OCI-LY1 (cell line): ENCODE measurements around the gene APBA3.

Source experiments
- H2AFZ ChIP-seq: fragments of 200-600 bp; sonication (generic), shearing (Covaris generic); 2 replicates; pipeline ENCODE4 v1.6.0; 2014; ENCODE audit warnings: antibody characterized with exemption, mild to moderate bottlenecking, low read length
- H3F3A ChIP-seq: fragments of 200-600 bp; sonication (generic), shearing (Covaris generic); 2 replicates; pipeline ENCODE4 v1.6.0; 2014; ENCODE audit warnings: mild to moderate bottlenecking, antibody characterized with exemption, low read length, moderate library complexity; ENCODE audit not compliant: insufficient read depth
- H3K27ac ChIP-seq: fragments of 200-600 bp; sonication (generic); 2 replicates; pipeline ENCODE4 v1.5.1; 2014; ENCODE audit warnings: low read length, mixed run types, mild to moderate bottlenecking, low read depth; ENCODE audit not compliant: poor library complexity, severe bottlenecking
- H3K27me3 ChIP-seq: fragments of 200-600 bp; sonication (generic); 2 replicates; pipeline ENCODE4 v1.6.0; 2014; ENCODE audit warnings: antibody characterized with exemption, mild to moderate bottlenecking, low read length, moderate library complexity; ENCODE audit not compliant: insufficient read depth
- H3K36me3 ChIP-seq: fragments of 200-600 bp; sonication (generic); 2 replicates; pipeline ENCODE4 v1.6.1; 2014; ENCODE audit warnings: mild to moderate bottlenecking, antibody characterized with exemption, low read length, moderate library complexity, mixed read lengths; ENCODE audit not compliant: insufficient read depth
- H3K4me1 ChIP-seq: fragments of 200-600 bp; sonication (generic); 2 replicates; pipeline ENCODE4 v1.5.1; 2014; ENCODE audit warnings: mild to moderate bottlenecking, low read length, moderate library complexity; ENCODE audit not compliant: insufficient read depth, severe bottlenecking
- H3K4me2 ChIP-seq: fragments of 200-600 bp; sonication (generic), shearing (Covaris generic); 2 replicates; pipeline ENCODE4 v1.6.1; 2014; ENCODE audit warnings: low read length
- H3K4me3 ChIP-seq: fragments of 200-600 bp; sonication (generic); 2 replicates; pipeline ENCODE4 v1.5.1; 2014; ENCODE audit warnings: low read length, low read depth, mild to moderate bottlenecking, mixed read lengths; ENCODE audit not compliant: poor library complexity, severe bottlenecking
- H3K79me2 ChIP-seq: fragments of 200-600 bp; shearing (Covaris generic); 2 replicates; pipeline ENCODE4 v1.6.1; 2016; ENCODE audit warnings: mixed run types, low read length, mixed read lengths; ENCODE audit not compliant: insufficient read depth
- H3K9ac ChIP-seq: fragments of 200-600 bp; sonication (generic), shearing (Covaris generic); 2 replicates; pipeline ENCODE4 v1.6.1; 2014; ENCODE audit warnings: mild to moderate bottlenecking, low read length, mixed read lengths
- H3K9me2 ChIP-seq: fragments of 200-600 bp; sonication (generic), shearing (Covaris generic); 2 replicates; pipeline ENCODE4 v1.6.1; 2014; ENCODE audit warnings: low read depth, mild to moderate bottlenecking, low read length, mixed read lengths
- H3K9me3 ChIP-seq: fragments of 200-600 bp; shearing (Covaris generic); 2 replicates; pipeline ENCODE4 v1.6.1; 2014; ENCODE audit warnings: low read length, mixed read lengths
- H4K20me1 ChIP-seq: fragments of 200-600 bp; sonication (generic), shearing (Covaris generic); 2 replicates; pipeline ENCODE4 v1.6.0; 2016; ENCODE audit warnings: mild to moderate bottlenecking, low read length; ENCODE audit not compliant: insufficient read depth
- EZH2 ChIP-seq: fragments of 200-600 bp; sonication (generic), shearing (Covaris generic); IDR thresholded peaks from 2 replicates; pipeline ENCODE4 v1.8.0; 2017; ENCODE audit warnings: borderline replicate concordance, mixed run types, mild to moderate bottlenecking, antibody characterized with exemption, low read length, moderate library complexity, mixed read lengths
- TF ChIP-seq, protein P1 (sequence below): fragments of 200-600 bp; sonication (generic), shearing (Covaris generic); IDR thresholded peaks from 2 replicates; pipeline ENCODE4 v1.5.1; 2017; ENCODE audit warnings: mild to moderate bottlenecking, antibody characterized with exemption, low read length, moderate library complexity, mixed read lengths

The APBA3 gene

DNA sequence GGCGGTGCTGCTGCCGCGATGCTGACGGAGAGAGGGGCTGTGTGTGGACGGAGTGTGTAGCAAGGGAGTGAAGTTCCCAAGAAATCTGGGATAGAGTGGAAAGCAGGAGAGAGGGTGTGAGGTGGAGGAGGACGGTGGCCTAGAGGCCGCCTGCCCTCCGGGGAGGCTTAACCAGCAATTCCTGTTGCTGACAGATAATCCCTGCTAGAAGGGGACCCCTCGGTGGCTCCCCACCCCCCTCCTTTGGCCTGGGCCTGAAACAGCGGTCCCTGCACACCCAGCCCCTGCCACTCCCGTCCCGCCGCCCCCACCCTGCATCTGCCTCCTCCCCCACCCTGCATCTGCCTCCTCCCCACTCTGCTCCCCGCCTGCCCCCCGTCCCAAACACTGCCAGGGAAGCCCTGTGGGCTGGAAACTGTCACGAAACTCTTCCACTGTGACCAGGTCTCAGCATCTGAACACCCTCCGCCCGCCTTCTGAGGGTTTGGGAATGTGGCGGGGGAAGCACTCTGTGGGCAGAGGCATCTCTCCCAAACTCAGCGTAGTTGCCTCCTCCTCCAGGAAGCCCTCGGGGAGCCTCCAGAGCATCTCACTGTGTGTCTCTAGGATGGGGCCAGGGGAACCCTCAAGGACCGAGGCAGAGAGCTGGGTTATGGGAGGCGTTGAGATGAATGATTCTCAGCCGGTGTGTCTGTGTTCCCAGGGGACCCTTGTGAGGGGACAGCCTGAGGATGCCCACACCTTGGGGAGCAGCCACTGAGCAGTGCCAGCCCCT is 41.8 kb upstream of the APBA3 start:
- TF ChIP-seq EZH2 = no peak
- TF ChIP-seq, protein P1, sequence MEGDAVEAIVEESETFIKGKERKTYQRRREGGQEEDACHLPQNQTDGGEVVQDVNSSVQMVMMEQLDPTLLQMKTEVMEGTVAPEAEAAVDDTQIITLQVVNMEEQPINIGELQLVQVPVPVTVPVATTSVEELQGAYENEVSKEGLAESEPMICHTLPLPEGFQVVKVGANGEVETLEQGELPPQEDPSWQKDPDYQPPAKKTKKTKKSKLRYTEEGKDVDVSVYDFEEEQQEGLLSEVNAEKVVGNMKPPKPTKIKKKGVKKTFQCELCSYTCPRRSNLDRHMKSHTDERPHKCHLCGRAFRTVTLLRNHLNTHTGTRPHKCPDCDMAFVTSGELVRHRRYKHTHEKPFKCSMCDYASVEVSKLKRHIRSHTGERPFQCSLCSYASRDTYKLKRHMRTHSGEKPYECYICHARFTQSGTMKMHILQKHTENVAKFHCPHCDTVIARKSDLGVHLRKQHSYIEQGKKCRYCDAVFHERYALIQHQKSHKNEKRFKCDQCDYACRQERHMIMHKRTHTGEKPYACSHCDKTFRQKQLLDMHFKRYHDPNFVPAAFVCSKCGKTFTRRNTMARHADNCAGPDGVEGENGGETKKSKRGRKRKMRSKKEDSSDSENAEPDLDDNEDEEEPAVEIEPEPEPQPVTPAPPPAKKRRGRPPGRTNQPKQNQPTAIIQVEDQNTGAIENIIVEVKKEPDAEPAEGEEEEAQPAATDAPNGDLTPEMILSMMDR = no peak
- H4K20me1 ChIP-seq = no peaks in the 10 kb centered on the region
- no peaks in the 10 kb centered on the region for H3F3A ChIP-seq
- no peaks in the 10 kb centered on the region for H3K36me3 ChIP-seq
- H3K4me1 ChIP-seq = no peaks in the 10 kb centered on the region
- H3K9me3 ChIP-seq = no peaks in the 10 kb centered on the region
- no peak overlapping the region for H3K27ac ChIP-seq
- H2AFZ ChIP-seq = no peak overlapping the region
- no peak overlapping the region for H3K4me2 ChIP-seq
- no peaks in the 10 kb centered on the region; the same call in 1 of the 2 replicates for H3K27me3 ChIP-seq
- no peak overlapping the region for H3K9ac ChIP-seq
- H3K79me2 ChIP-seq = no peaks in the 10 kb centered on the region
- no peak overlapping the region for H3K4me3 ChIP-seq
- H3K9me2 ChIP-seq = no peaks in the 10 kb centered on the region

- Histone ChIP-seq H3K79me2 (no peaks in the 10 kb centered on the region), H3K36me3 (no peaks in the 10 kb centered on the region), H3K9ac (no peak overlapping the region), H4K20me1 (no peaks in the 10 kb centered on the region), H3K27ac (no peak overlapping the region), H3K4me3 (no peak overlapping the region), H3K4me1 (no peaks in the 10 kb centered on the region), H2AFZ (no peak overlapping the region), H3K4me2 (no peak overlapping the region), H3K9me2 (no peaks in the 10 kb centered on the region), H3K27me3 (no peaks in the 10 kb centered on the region; the same call in 1 of the 2 replicates), H3K9me3 (peaks cover 2% of the 10 kb centered on the region; the same call in 1 of the 2 replicates), H3F3A (no peaks in the 10 kb centered on the region)
- TF ChIP-seq, protein P1 = no peak
- TF ChIP-seq EZH2 = no peak
Measured at GRCh38 chr19:3801412-3802096, 40.1 kb upstream of the APBA3 start.

GRCh38 chr19:3800996-3801395 is 39.5 kb upstream of the APBA3 start:
- H3K4me2 ChIP-seq = no peak overlapping the region
- peaks cover 3% of the 10 kb centered on the region; the same call in 1 of the 2 replicates for H3K9me3 ChIP-seq
- no peak overlapping the region for H2AFZ ChIP-seq
- no peak overlapping the region for H3K27ac ChIP-seq
- no peaks in the 10 kb centered on the region for H3K4me1 ChIP-seq
- no peaks in the 10 kb centered on the region for H3F3A ChIP-seq
- no peaks in the 10 kb centered on the region for H4K20me1 ChIP-seq
- H3K9ac ChIP-seq = no peak overlapping the region
- no peak for TF ChIP-seq EZH2
- TF ChIP-seq, protein P1 = no peak
- H3K36me3 ChIP-seq = no peaks in the 10 kb centered on the region
- no peaks in the 10 kb centered on the region for H3K9me2 ChIP-seq
- no peaks in the 10 kb centered on the region; the same call in 1 of the 2 replicates for H3K27me3 ChIP-seq
- H3K4me3 ChIP-seq = no peak overlapping the region
- H3K79me2 ChIP-seq = no peaks in the 10 kb centered on the region
